ENCODE results near the gene GNAI1. TPM values are rescaled to one million over a fixed set of nuclear protein-coding genes. Genes with fewer than 3 reads are reported as not detected.

The GNAI1 gene
- total RNA-seq, 1 donor from 2014 or later = 65.8 TPM

GRCh38 chr7:80129785-80130184 is 4.8 kb upstream of the GNAI1 start:
- no peak for DNase-seq (ENCODE audit: low spot score)
- ATAC-seq = no peak

DNA sequence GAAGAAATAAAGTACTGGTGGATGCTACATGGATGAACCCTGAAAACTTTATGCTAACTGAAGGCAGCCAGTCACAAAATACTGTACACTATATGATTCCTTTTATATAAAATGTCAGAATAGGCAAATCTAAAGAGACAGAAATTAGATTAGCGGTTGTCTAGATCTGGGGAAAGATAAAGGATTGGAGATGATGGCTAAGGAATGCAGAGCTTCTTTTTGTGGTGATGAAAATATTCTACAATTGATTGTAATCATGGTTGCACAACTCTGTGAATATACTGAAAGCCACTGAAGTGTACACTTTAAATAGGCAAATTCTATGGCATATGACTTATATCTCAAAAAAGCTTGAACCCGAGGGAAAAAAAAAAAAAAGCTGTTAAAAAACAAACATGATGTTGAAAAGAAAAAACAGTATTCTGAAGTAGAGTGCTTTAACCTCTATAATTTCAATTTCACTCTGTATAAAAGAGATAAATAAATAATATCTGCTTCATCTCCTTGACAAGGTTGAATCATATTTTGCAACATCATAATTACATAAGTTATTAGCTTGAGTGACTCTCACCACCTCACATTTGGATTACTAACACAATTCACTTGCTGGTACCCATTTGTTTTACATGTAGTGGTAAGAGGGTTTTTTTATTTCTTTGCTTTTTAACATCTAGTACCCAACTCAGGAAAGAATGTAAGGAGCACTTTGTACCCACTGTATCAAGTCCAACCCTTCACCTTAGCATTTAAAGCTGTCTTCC is 2.8 kb upstream of the GNAI1 start:
- ATAC-seq = no peak
- intact Hi-C loops (cut with DNase I) = no loop called here
- DNase-seq (ENCODE audit: low spot score) = no peak

More at GRCh38 chr7:80129785-80130184, 4.8 kb upstream of the GNAI1 start:
- intact Hi-C loops (cut with DNase I) = no loop called here

DNA sequence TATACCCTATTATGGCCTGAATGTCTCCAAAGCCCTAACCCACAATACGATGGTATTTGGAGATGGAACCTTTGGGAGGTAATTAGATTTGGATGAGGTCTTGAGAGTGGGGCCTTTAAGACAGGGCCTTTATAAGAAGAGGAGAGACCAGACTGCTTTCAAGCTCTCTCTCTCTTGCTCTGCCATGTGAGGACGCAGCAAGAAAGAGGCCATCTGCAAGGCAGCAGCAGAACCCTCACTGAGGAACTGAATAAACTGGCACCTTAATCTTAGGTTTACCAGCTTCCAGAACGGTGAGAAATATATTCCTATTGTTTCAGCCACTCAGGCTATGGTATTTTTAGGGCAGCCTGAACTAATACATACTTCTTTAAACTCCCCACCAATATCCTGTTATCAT is 2.0 kb upstream of the GNAI1 start:
- DNase-seq (ENCODE audit: low spot score) = no peak
- no peak for ATAC-seq
- intact Hi-C loops (cut with DNase I) = no loop called here

DNA sequence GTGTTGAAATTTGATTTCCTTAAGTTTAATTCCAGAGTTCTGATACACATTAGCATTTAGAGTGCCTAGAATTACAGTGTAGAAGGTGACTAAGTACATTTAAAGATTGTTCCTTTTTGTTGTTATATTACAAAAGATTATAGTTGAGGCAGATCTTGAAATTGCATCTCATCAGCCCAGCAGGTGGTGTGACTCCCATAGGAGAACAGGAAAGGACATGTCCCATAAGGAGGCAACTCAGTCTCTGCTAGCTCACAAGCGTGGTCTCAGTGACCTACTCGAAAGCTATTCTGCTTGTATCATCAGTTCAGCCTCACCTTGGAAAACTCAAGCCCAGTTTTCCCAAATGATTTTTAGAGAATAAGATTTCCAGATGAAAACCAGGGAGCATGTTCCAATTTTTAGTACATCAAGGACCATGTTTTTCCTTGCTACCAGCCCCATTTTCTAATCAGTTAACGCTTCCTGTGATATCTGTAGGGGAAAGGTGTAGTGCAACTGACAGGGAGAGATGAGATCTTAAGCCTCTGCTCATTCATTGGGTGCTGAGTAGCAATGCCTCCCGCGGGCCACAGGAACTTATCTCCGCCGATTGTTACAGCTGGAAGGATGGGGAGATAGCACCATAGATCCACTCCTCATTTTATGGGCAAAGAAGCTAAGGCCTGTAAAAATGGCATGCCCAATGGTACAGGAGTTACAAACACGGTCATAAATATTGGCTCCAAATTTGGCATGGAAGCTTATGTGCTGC is 1.1 kb upstream of the GNAI1 start:
- DNase-seq (ENCODE audit: low spot score) = no peak
- intact Hi-C loops (cut with DNase I) = no loop called here
- ATAC-seq = no peak

- DNase-seq (ENCODE audit: low spot score) = no peak
- intact Hi-C loops (cut with DNase I) = no loop called here
Observed at GRCh38 chr7:80134115-80134535, 506 bp upstream of the GNAI1 start.

GRCh38 chr7:80135309-80136104 is 876 bp downstream of the GNAI1 start:
- DNase-seq (ENCODE audit: low spot score) (no peak), ATAC-seq (peak; percentile 46)
- intact Hi-C loops (cut with DNase I) = no loop called here

More at GRCh38 chr7:80134115-80134535, 506 bp upstream of the GNAI1 start:
- ATAC-seq = no peak

DNA sequence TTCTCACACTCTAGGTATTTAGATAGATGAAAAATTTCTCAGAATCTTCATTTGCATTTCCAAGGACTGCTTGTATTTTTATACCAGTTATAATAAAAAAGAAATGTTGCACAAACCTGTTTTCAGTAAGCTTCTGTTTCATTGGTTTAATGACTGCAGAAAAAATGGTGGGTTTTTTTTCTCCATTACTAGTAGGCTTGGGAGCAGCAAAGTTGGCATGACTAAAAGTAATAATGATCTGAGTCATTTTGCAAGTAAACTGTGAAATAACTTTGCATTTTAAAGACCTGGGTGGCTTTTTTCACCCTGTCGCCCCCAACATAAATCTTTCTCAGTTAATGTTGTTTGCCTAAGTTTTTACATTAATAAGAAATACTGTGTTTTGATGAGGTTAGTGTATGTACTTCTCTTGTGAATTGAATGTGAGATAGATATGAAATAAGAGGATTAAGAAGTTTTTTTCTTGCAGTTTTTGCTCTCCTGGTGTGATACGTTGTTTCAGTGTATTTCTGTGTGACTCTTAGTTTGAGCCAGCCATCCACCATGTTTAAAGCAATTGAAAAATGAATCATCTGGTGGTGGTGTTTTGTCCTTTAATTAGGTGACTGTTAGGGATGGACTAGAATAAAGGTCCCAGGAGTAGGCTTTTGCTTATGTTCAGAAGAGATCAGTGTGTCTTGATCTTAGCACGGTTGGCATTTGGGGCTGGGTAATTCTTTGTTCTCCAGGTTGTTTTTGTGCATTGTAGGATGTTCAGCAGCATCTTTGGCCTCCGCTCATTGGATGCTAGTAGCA is 1.8 kb downstream of the GNAI1 start:
- ATAC-seq = no peak
- DNase-seq (ENCODE audit: low spot score) = no peak
- intact Hi-C loops (cut with DNase I) = no loop called here

DNA sequence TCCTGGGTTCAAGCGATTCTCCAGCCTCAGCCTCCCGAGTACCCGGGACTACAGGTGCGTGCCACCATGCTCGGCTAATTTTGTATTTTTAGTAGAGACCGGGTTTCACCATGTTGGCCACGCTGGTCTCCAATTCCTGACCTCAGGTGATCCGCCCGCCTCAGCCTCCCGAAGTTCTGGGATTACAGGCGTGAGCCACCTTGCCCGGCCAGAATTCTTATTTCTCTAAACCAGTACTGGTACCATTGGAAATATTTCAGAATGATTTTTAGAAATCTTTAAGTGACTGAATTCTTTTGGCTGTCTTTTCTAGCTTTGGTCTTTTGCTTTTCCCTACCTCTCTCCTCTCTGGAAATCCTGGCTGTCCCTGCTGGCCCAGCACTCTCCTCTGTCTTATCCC is 2.8 kb downstream of the GNAI1 start:
- intact Hi-C loops (cut with DNase I) = no loop called here
- no peak for DNase-seq (ENCODE audit: low spot score)
- no peak for ATAC-seq

GRCh38 chr7:80139236-80139635 is 4.6 kb downstream of the GNAI1 start:
- DNase-seq (ENCODE audit: low spot score) (no peak), ATAC-seq (no peak)
- intact Hi-C loops (cut with DNase I) = no loop called here

- ATAC-seq (no peak), DNase-seq (ENCODE audit: low spot score) (no peak)
- intact Hi-C loops (cut with DNase I) = no loop called here
Observed at GRCh38 chr7:80140388-80140787, 5.8 kb downstream of the GNAI1 start.

- DNase-seq (ENCODE audit: low spot score) = no peak
- no peak for ATAC-seq
- intact Hi-C loops (cut with DNase I) = no loop called here
Observed at GRCh38 chr7:80141376-80141775, 6.7 kb downstream of the GNAI1 start.

- intact Hi-C loops (cut with DNase I) = no loop called here
- DNase-seq (ENCODE audit: low spot score) (no peak), ATAC-seq (no peak)
Observed at GRCh38 chr7:80142853-80143580, 8.4 kb downstream of the GNAI1 start.

GRCh38 chr7:80145780-80146422 is 11.3 kb downstream of the GNAI1 start:
- no peak for ATAC-seq
- no peak for DNase-seq (ENCODE audit: low spot score)
- intact Hi-C loops (cut with DNase I) = no loop called here

DNA sequence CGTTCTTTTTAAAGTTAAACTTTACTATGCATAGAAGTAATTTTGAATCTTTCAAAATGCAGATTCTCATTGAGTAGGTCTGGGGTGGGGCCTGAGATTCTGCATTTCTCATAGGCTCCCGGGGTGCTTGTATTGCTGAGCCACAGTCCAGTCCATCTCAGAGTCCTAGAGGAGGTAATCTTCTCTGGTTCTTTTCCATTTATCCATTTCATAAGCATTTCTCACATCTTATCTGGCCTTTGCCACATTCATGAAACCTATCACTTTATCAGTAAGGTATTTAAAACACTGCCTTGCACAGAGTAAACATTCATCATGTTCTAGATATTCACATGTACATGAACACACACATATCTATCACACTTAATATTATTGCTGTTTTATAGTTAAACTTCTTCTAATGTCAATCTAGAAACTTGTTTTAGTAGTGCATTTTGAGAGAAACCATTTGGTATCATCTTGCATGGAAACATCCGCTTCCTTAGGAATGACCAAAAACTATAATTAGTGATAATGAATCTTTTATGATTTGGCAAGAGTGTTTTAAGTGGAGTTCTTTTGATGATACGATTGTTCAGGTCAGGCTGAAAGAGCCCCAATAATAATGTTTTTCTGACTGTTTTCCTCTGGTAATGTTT is 12.0 kb downstream of the GNAI1 start:
- DNase-seq (ENCODE audit: low spot score) (no peak), ATAC-seq (no peak)
- intact Hi-C loops (cut with DNase I) = no loop called here

DNA sequence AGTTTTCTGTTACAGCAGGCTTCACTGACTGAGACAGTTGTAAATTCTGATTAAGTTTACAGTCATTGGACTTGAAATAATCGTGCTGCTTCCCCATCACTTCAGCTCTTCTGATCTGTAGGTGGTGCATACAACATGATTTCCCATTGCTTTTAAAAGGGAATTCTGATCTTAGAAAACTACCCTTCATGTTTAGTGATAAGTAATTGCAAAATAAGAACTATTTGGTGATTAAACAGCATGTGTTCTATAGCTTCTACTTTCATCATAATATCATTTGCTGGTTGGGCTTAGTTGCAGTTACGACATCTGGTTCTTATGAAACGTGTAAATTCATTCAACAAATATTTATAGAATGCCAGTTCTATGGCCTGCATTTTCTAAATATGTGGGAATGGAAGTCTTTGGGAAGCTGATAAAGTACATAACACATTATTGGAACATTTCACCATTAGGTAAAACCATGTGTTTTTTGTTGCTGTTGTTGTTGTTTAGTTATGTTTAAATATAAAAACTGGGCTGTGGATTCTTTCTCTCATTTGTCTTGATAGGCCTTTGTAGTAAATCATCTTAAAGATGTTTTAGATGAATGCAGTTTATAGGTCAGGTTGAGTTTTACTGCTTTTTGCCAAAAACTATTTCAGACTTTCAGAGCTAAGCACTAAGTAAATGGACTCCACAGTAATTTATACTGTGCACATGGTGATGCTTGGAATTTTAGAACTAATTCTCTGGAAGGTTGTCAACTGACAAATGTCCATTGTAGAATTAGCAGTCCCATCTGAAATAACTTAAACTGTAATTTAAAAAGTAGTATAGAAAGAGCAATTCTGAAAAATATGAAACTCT is 13.1 kb downstream of the GNAI1 start:
- intact Hi-C loops (cut with DNase I) = no loop called here
- ATAC-seq (no peak), DNase-seq (ENCODE audit: low spot score) (no peak)

DNA sequence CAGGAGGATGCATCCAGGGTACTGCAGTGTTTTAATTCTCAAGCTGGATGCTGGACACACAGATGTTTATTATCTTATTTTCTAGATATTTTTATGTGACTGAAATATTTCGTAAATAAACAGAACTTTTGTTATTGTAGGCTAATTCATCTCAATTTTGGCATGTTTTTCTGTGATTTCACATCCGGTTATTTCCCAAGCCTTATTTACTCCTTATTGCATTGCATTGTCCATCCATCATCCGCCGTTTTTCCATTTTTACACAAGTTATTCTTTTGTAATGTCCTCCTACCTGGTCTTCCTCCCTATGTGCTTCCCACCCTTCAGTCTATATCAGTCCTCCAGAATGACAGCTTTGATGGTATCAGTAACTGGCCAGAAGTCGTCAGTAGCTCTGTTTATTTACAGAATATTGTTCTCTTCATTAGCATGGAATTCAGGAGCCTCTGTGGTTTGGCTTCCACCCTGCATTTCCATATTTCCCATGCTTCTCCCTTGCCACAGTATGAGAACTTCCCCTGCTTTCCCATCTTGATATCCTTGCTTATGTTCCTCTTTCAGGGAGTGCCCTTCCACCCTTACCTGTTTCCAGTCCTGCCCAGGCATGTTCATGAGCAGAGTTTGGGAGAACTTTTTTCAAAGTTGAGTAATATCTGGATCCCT is 16.1 kb downstream of the GNAI1 start:
- no peak for DNase-seq (ENCODE audit: low spot score)
- intact Hi-C loops (cut with DNase I) = no loop called here
- ATAC-seq = no peak

Measured in sciatic nerve (tissue), 2 donors.